ENCODE measurements around the gene RTBDN.
"Not testable (repeated sequence)": the region's sequence is repeated elsewhere in the genome, so short reads cannot be mapped to it uniquely, and the experiment has no call there.

The RTBDN gene

DNA sequence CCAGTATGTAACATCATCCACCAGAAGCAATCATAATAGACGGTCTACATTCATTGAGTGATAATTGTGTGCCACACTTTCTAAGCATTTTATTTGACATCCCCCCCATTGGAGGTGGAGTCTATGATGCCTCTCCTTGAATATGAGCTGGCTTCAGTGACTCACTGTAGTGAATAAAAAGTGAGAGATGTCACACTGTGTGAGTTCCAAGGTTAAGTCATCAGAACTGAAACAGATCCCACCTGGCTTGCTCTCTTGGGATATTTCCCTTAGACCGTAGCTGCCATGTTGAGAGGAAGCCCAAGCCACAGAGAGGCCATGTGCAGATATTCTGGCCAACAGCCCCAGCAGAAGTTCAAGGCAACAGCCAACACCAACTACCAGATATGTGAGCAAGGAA, 12.6 kb downstream of the RTBDN start:
- TF ChIP-seq POLR2A (IDR thresholded peaks at IDR 0.05; ENCODE audit: low read length) (no peak), GATA1 (IDR thresholded peaks at IDR 0.05; ENCODE audit: low read depth, low read length) (no peak)
- DNase-seq, result no peak

DNA sequence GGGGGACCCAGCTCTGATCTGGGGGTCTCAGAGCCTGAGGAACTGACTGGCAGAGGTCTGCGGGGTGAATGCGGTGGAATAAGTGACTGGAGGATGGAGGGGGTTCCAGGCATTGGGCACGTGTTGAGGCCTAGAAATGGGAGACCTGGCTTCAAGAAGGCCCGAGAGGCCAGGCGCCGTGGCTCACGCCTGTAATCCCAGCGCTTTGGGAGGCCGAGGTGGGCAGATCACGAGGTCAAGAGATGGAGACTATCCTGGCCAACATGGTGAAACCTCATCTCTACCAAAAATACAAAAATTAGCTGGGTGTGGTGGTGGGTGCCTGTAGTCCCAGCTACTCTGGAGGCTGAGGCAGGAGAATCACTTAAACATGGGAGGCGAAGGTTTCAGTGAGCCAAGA, 16.6 kb downstream of the RTBDN start:
- not testable (repeated sequence) for DNase-seq

DNA sequence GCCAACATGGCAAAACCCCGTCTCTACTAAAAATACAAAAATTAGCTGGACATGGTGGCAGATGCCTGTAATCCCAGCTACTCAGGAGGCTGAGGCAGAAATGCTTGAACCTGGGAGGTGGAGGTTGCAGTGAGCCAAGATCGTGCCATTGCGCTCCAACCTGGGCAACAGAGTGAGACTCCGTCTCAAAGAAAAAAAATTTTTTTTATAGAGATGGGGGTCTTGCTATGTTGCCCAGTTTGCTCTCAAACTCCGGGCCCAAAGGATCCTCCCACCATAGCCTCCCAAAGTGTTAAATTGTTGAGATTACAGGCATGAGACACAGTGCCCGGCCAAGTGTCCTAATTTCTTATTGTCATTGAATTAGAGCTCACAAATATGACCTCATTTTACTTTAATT, 17.2 kb downstream of the RTBDN start:
- DNase-seq, result not testable (repeated sequence)

DNA sequence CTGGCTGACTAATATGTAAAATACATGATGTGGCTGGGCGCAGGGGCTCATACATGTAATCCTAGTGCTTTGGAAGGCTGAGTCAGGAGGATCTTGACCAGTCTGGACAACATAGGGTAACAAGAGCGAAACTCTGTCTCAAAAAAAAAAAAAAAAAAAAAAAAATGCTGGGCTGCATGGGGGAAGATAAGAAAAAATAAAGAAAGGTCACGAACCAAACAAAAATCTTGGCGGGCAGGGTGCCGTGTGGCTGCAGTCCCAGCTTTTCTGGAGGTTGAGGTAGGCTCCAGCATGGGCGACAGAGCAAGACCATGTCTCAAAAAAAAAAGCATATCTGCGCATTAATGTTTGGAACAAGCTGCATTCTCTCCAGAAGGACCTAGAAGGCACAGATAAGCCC, 19.3 kb downstream of the RTBDN start:
- TF ChIP-seq GATA1 (IDR thresholded peaks at IDR 0.05; ENCODE audit: low read depth, low read length) (no peak), POLR2A (IDR thresholded peaks at IDR 0.05; ENCODE audit: low read length) (no peak)
- DNase-seq, result no peak

DNA sequence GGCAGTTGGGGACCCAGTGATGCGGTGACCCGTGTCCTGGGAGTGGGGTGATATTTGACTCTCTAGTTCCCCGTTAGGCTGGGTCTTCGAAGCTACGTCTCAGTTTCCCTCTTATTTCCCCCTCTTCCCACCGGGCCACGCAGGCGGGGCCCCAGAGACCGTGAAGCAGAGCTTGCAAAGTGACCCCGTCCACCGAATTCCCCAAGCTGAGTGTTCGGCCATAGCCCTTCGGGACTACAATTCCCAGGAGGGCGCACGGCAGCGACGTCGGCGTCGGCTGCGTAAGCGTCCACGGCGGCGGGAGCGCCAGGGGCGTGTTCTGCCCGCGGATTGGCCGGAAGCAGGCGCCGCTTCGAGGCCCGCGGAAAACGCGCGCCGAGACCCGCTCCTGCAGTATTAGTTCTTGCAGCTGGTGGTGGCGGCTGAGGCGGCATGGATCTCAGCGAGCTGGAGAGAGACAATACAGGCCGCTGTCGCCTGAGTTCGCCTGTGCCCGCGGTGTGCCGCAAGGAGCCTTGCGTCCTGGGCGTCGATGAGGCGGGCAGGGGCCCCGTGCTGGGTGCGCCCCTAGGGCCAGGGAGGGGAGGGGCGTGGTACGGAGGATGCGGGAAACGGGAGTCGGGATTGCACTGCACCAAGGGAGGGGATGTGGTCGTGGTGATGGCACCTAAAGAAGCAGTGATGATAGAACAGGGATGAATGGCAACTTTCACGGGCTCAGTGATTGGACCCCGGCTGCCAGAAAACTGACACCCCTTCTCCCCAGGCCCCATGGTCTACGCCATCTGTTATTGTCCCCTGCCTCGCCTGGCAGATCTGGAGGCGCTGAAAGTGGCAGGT, 27.9 kb downstream of the RTBDN start, which contains the start of gene RNASEH2A:
Gene RNASEH2A (plus strand): TSS at position 343 of the 840 bp plus-strand sequence. CDS start 90 bp downstream, at position 433.
- DNase-seq, result peak; percentile 93 to 95

DNA sequence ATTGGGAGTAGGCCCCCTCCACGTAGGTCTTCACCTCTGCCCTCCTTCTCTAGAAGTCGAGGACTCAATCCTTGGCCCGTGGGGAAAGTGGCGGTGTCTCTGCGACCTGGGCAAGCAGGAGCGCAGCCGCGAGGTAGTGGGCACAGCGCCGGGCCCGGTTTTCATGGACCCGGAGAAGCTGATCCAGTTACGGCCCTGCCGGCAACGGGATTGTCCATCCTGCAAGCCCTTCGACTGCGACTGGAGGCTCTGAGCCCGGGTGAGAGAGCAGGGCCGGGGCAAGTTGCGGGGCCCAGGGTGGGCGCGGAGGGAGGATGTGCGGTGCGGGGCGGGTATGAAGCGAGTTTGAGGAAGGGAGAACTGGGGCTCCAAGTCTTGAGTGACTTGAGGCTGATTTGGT, 30.3 kb downstream of the RTBDN start:
- TF ChIP-seq GATA1 (IDR thresholded peaks at IDR 0.05; ENCODE audit: low read depth, low read length), result no peak
- no peak for DNase-seq

More for the DNA sequence above, 27.9 kb downstream of the RTBDN start, which contains the start of gene RNASEH2A:
- TF ChIP-seq POLR2A (IDR thresholded peaks at IDR 0.05; ENCODE audit: low read length) (peak; percentile 72), GATA1 (IDR thresholded peaks at IDR 0.05; ENCODE audit: low read depth, low read length) (no peak)

DNA sequence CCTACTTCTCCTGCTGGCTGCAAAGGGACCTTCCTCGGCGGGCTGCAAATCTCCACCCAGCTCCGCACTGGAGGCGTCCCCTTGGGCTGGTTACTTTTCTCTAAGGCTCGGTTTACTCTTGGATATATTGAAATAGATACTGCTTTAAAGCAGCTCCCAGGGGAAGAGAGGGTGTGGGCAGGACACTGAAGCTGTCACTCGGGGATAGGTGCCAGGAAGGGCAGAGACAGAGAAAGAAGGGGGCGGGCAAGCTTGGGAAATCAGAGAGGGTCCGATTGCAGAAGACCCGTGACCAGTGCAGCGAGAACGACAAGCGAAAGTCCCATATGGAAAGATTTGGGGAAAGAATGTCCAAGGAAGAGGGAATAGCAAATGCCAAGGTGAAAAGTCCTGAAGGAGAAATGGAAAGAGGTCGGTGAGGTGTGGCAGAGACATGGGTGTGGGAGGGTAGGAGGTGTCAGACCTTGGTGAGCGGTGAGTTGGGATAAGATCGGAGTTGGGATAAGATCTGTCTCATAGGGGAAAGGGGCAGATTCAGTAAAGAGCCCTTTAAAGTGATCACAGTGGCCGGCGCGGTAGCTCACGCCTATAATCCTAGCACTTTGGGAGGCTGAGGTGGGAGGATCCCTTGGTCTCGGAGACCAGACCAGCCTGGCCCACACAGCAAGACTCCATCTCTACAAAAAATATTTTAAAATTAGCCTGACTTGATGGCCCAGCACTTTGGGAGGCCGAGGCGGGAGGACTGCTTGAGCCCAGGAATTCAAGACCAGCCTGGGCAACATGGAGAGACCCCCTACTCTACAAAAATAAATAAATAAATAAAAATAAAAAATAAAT, 31.9 kb downstream of the RTBDN start:
- no peak for DNase-seq
- TF ChIP-seq GATA1 (IDR thresholded peaks at IDR 0.05; ENCODE audit: low read depth, low read length) (no peak), POLR2A (IDR thresholded peaks at IDR 0.05; ENCODE audit: low read length) (no peak)

DNA sequence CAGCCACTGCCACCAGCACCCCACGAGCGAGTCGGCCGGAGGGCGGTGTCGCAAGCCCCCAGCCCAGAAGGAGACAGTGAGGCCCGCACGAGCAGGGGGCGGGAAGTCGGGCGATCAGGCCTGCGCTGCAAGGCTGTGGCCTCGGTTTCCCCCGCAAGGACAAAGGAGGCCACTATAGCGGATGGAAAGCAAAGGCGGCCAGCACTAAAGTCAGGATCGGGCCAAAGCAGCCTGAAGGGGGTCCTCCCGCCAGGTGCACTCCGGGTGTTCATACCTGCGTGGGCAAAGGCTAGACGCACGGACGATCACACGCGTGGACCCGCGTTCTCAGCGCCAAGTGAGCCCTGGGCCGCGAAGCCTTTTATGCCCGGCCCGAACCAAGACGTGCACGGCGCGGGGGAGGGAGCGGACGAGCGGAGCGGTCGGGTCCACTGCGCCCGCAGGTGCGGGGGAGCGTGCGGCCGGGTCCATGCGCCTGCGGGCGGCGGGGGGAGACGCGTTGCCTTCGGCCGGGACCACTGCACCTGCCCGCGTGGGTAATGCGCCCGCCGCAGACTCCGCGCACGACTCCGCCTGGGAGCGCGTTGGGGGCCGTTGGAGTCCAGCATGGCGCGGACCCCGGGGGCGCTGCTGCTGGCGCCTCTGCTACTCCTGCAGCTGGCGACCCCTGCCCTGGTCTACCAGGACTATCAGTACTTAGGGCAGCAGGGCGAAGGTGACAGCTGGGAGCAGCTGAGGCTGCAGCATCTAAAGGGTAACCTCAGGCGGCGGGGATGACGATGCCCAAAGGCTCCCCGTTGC, 32.7 kb downstream of the RTBDN start, which contains the start of the genes PRDX2 and THSD8:
Gene PRDX2 (minus strand): TSS at position 335 of the 801 bp plus-strand sequence. CDS start 539 bp downstream, outside the sequence.
Gene THSD8 (plus strand): TSS at position 604 of the 801 bp plus-strand sequence. CDS start 3 bp downstream, at position 607.
- DNase-seq, result peak; percentile 93 to 95
- TF ChIP-seq GATA1 (IDR thresholded peaks at IDR 0.05; ENCODE audit: low read depth, low read length), result no peak
- peak; percentile 99 for TF ChIP-seq POLR2A (IDR thresholded peaks at IDR 0.05; ENCODE audit: low read length)

DNA sequence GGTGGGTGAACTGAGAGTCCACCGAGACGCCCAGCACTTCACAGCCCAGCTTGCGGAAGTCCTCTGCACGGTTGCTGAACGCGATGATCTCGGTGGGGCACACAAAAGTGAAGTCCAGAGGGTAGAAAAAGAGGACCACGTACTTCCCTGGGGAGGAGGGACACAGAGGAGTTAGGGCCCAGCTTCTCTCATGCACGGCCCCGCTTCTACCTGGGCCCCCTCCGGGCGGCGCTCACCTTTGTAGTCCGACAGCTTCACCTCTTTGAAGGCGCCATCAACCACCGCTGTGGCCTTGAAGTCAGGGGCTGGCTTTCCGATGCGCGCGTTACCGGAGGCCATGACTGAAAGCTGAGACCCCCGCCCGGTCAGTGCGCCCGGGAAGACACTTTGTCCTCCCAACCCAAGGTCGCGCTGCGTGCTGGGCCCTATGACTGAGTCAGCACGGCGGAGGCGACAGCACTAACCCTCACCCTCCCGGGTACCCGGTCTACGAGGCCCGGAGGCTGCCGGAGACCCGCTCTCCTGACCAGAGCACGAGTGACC, 33.4 kb downstream of the RTBDN start:
- peak; percentile 59 to 72 for DNase-seq
- TF ChIP-seq GATA1 (IDR thresholded peaks at IDR 0.05; ENCODE audit: low read depth, low read length) (no peak), POLR2A (IDR thresholded peaks at IDR 0.05; ENCODE audit: low read length) (no peak)

DNA sequence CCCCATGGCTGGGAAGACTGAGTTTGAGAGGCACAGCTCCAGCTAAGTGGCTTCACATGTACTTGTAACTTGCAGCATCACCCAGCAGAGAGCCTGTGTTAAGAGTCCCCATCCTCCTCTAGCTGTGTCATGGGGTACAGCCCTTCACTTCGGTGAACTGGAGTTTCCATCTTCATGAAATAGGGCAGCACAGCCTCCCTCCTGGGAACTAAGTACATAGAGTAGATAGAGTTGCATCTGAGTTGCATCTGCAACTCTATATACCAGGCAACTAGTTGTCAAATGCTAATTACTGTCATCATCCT, 34.0 kb downstream of the RTBDN start:
- TF ChIP-seq POLR2A (IDR thresholded peaks at IDR 0.05; ENCODE audit: low read length) (peak; percentile 78), GATA1 (IDR thresholded peaks at IDR 0.05; ENCODE audit: low read depth, low read length) (no peak)
- peak in 1 of 2 experiments; percentile 91 for DNase-seq

DNA sequence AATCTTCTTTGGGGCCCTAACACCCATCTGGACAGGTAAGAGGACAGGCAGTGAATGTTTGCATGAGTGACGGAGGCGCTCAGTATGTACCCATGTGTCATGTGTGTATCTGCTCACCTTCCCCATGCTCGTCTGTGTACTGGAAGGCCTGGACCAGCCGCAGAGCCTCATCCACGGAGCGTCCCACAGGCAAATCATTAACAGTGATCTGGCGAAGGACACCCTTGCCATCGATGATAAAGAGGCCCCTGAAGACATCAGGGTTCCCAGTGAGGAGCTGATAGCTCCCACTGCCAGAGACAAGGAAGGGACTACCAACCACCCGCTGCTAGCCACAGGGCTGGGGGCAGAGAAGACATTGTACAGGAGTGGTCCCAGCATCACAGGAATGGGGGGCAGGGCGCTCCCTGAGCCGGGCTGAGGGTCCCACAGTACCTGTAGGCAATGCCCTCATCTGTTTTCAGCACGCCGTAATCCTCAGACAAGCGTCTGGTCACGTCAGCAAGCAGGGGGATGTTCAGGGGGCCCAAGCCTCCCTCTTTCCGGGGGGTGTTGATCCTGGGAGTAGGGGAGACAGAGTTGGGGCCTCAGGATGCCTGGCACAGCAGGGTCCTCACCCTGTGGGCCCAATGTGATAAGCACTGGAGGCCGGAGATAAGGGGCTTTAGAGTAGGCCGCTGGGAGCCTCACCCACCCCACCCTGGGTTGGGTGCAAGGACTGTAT, 34.5 kb downstream of the RTBDN start:
- TF ChIP-seq GATA1 (IDR thresholded peaks at IDR 0.05; ENCODE audit: low read depth, low read length), result no peak
- no peak for TF ChIP-seq POLR2A (IDR thresholded peaks at IDR 0.05; ENCODE audit: low read length)
- DNase-seq, result peak in 1 of 2 experiments; percentile 93

DNA sequence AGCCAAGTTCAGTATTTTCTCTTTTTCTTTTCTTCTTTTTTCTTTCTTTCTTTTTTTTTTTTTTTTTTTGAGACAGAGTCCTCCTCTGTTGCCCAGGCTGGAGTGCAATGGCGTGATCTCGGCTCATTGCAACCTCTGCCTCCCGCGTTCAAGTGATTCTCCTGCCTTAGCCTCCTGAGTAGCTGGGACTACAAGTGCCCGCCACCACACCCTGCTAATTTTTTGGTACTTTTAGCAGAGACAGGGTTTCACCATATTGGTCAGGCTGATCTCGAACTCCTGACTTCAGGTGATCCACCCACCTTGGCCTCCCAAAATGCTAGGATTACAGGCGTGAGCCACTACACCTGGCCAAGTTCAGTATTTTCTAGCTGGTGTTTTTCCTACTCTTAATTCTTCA, 36.8 kb downstream of the RTBDN start:
- DNase-seq, result not testable (repeated sequence)

DNA sequence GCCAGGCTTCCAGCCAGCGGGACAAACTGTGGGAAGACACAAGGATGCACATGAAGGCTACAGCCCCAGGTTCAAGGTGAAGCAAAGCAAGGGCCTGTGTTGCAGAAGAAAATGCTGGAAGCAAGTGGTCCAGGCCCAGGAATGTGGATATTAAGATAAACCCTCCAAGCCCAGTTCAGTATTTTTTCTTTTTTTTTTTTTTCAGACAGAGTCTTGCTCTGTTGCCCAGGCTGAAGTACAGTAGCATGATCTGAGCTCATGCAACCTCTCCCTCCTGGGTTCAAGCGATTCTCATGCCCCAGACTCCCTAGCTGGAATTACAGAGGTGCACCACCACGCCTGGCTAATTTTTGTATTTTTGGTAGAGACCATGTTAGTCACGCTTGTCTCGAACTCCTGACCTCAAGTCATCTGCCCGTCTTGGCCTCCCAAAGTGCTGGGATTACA, 37.2 kb downstream of the RTBDN start:
- TF ChIP-seq POLR2A (IDR thresholded peaks at IDR 0.05; ENCODE audit: low read length) (no peak), GATA1 (IDR thresholded peaks at IDR 0.05; ENCODE audit: low read depth, low read length) (no peak)

More for the DNA sequence above, 37.2 kb downstream of the RTBDN start:
- DNase-seq, result no peak

Data from erythroblast (primary cell).